Neural cell (in vitro differentiated cells): ENCODE measurements around the gene ADSS1.

Experiments used
- CTCF ChIP-seq: fragments of 450-650 bp; IDR thresholded peaks from 2 replicates; pipeline ENCODE4 v1.5.1; 2014; ENCODE audit warnings: antibody characterized with exemption, mild to moderate bottlenecking, moderate library complexity; ENCODE audit not compliant: poor library complexity, severe bottlenecking
- EZH2 ChIP-seq: fragments of 200-600, 300-800 bp; shearing (Covaris generic), sonication (generic); IDR thresholded peaks from 2 replicates; pipeline ENCODE4 v1.6.1; 2014; ENCODE audit warnings: antibody characterized with exemption, low read length, borderline replicate concordance, mild to moderate bottlenecking; ENCODE audit not compliant: insufficient read depth, poor library complexity, severe bottlenecking
- MXI1 ChIP-seq: fragments of 450-650 bp; conservative IDR thresholded peaks from 2 replicates; pipeline ENCODE4 v1.6.1; 2014; ENCODE audit warnings: antibody characterized with exemption, mild to moderate bottlenecking; ENCODE audit not compliant: poor library complexity, severe bottlenecking
- REST ChIP-seq: IDR thresholded peaks from 2 replicates; pipeline ENCODE4 v1.6.1; 2012; ENCODE audit warnings: borderline replicate concordance

GRCh38 chr14:104792945-104793702, 69.1 kb downstream of the ADSS1 start:
- TF ChIP-seq REST, result no peak
- no peak for TF ChIP-seq MXI1
- TF ChIP-seq EZH2, result no peak
- TF ChIP-seq CTCF, result peak; percentile 6
